OCI-LY7 (cell line): ENCODE results near the gene PLIN5.

ENCODE experiments used
- EZH2phosphoT487 ChIP-seq: fragments of 200-600 bp; sonication (generic); IDR thresholded peaks from 2 replicates; pipeline ENCODE4 v1.6.1; 2018; ENCODE audit warnings: low read depth, borderline replicate concordance, mild to moderate bottlenecking, mixed run types, antibody characterized with exemption, low read length, moderate library complexity, mixed read lengths
- TF ChIP-seq, protein P1 (sequence below): fragments of 200-600 bp; sonication (generic); conservative IDR thresholded peaks from 2 replicates; pipeline ENCODE4 v1.5.1; 2014; ENCODE audit warnings: mild to moderate bottlenecking, antibody characterized with exemption, low read length, moderate library complexity, mixed read lengths

DNA sequence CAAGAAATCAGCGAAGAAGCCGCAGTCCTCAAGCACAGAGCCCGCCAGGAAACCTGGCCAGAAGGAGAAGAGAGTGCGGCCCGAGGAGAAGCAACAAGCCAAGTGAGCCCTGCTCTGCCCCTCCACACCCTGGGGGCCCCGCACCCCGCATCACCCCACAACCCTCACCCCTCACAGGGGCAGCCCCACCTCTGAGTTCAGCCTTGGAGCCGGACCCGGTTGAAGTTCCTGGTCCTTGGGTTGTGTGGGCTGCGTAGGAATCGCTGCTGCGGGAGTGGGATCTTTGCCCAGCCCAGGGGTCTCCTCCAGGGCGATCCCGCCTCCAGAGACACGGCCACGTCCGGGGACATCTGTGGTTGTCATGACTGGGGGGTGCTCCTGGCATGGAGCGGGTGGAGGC is 38.7 kb downstream of the PLIN5 start:
- TF ChIP-seq, protein P1, sequence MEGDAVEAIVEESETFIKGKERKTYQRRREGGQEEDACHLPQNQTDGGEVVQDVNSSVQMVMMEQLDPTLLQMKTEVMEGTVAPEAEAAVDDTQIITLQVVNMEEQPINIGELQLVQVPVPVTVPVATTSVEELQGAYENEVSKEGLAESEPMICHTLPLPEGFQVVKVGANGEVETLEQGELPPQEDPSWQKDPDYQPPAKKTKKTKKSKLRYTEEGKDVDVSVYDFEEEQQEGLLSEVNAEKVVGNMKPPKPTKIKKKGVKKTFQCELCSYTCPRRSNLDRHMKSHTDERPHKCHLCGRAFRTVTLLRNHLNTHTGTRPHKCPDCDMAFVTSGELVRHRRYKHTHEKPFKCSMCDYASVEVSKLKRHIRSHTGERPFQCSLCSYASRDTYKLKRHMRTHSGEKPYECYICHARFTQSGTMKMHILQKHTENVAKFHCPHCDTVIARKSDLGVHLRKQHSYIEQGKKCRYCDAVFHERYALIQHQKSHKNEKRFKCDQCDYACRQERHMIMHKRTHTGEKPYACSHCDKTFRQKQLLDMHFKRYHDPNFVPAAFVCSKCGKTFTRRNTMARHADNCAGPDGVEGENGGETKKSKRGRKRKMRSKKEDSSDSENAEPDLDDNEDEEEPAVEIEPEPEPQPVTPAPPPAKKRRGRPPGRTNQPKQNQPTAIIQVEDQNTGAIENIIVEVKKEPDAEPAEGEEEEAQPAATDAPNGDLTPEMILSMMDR: no peak
- no peak for TF ChIP-seq EZH2phosphoT487
